Cardiac muscle cell (in vitro differentiated cells and primary cell): Measurements from ENCODE around the gene PRSS23. TPM values are rescaled to one million over a fixed set of nuclear protein-coding genes. Genes with fewer than 3 reads are reported as not detected.

Experiments used
- DNase-seq, 2 donors: peaks; one replicate each; pipeline versions ENCODE4 v3.0.0 to v3.0.0-alpha.2; 2010 to 2017; ENCODE audit warnings: low read depth in 1 of 2, low spot score in 1 of 2
- H3K27ac ChIP-seq: fragments of 200-600 bp; sonication (generic); 2 replicates; pipeline ENCODE4 v1.5.1; 2016
- H3K27me3 ChIP-seq: fragments of 200-600 bp; sonication (generic); 2 replicates; pipeline ENCODE4 v1.6.0; 2016; ENCODE audit warnings: control low read depth
- H3K36me3 ChIP-seq: fragments of 200-600 bp; sonication (generic); 2 replicates; pipeline ENCODE4 v1.5.1; 2016; ENCODE audit warnings: control low read depth
- H3K4me1 ChIP-seq: fragments of 200-600 bp; sonication (generic); 2 replicates; pipeline ENCODE4 v1.8.1; 2017; ENCODE audit warnings: low read depth, mild to moderate bottlenecking, mixed run types
- H3K4me3 ChIP-seq: fragments of 200-600 bp; sonication (generic); 2 replicates; pipeline ENCODE4 v1.5.1; 2016; ENCODE audit warnings: mild to moderate bottlenecking
- H3K9me3 ChIP-seq: fragments of 200-600 bp; sonication (generic); 2 replicates; pipeline ENCODE4 v1.5.1; 2017; ENCODE audit warnings: low read depth, mild to moderate bottlenecking, control low read depth
- polyA plus RNA-seq: library from polyadenylated mRNA; unstranded; fragments of >200 nt; fragmentation: Nextera tagmentation; extraction: Ambion mirVana; gene quantifications from 2 replicates; pipeline ENCODE4 v1.2.1, GENCODE V29; 2016
- total RNA-seq: library from RNA; depleted of rRNA; stranded (reverse); fragments of >200 nt; gene quantifications from 2 replicates; pipeline ENCODE4 v1.2.3, GENCODE V29; 2016
- TF ChIP-seq, protein P1 (sequence below): IDR thresholded peaks from 2 replicates; pipeline ENCODE4 v1.5.1; 2012; ENCODE audit warnings: low read depth, mild to moderate bottlenecking, low read length

The PRSS23 gene
- total and polyA plus RNA-seq, 2 experiments from 2014 or later: 39.6 to 107 TPM

GRCh38 chr11:86790195-86790725, 10.1 kb upstream of the PRSS23 start:
- Histone ChIP-seq H3K4me1 (peaks cover 28% of the 10 kb centered on the region), H3K27me3 (no peaks in the 10 kb centered on the region), H3K9me3 (no peaks in the 10 kb centered on the region), H3K27ac (peak overlapping the region; percentile 75), H3K4me3 (no peak overlapping the region), H3K36me3 (no peaks in the 10 kb centered on the region)
- TF ChIP-seq, protein P1, sequence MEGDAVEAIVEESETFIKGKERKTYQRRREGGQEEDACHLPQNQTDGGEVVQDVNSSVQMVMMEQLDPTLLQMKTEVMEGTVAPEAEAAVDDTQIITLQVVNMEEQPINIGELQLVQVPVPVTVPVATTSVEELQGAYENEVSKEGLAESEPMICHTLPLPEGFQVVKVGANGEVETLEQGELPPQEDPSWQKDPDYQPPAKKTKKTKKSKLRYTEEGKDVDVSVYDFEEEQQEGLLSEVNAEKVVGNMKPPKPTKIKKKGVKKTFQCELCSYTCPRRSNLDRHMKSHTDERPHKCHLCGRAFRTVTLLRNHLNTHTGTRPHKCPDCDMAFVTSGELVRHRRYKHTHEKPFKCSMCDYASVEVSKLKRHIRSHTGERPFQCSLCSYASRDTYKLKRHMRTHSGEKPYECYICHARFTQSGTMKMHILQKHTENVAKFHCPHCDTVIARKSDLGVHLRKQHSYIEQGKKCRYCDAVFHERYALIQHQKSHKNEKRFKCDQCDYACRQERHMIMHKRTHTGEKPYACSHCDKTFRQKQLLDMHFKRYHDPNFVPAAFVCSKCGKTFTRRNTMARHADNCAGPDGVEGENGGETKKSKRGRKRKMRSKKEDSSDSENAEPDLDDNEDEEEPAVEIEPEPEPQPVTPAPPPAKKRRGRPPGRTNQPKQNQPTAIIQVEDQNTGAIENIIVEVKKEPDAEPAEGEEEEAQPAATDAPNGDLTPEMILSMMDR: no peak
- no peak for DNase-seq

DNA sequence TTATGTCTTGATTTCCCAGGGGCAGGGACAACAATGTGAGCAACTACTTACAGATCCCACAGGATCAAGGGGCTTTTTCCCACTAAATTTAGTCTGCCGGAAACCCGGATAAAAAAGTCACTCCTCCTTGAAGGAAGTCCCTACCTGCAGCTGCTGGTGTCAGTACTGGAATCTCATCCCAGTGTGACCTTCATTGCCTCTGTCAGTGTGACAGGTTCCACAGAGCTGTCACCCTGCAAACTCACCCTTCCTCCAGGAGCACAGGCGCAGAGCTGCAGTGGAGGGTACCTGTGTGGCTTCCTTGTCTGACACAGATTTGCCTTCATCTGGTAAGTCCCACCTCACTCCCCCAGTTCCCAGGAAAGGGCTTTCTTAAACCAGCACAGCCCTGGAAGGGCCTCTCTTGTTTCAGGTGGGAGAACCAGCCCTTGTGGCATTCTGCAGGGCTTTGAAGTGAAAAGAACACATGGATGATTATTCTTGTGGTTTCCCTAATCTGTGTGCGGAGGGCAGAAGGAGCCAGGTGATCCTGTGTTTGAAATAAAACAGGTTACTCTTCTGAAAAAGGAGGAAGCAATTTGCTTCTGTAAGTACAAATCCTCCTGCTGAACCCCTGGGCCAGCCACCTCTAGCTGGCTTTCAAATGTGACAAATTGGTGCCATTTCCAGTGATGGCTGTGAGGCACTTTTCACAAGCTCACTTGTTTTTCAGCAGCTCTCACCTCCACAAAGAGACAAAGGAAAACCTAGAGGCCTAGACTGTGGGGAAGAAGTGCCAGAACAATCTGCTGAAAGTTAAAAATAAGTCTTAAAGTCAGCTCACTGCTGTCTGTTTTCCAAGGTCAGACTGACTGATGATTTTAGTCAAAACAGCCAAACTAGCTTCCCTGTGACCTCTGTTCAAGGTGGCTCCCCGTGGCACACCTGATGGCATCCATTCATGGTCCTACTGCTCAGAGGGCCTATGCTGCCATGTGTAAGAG, 9.2 kb upstream of the PRSS23 start:
- H3K4me1 ChIP-seq: peaks cover 28% of the 10 kb centered on the region
- no peaks in the 10 kb centered on the region for H3K36me3 ChIP-seq
- no peak for DNase-seq
- TF ChIP-seq, protein P1: no peak
- no peaks in the 10 kb centered on the region for H3K27me3 ChIP-seq
- no peaks in the 10 kb centered on the region for H3K9me3 ChIP-seq
- no peak overlapping the region for H3K4me3 ChIP-seq
- H3K27ac ChIP-seq: peak overlapping the region; percentile 75

- TF ChIP-seq, protein P1: no peak
Measured at GRCh38 chr11:86792150-86792549, 8.2 kb upstream of the PRSS23 start.

DNA sequence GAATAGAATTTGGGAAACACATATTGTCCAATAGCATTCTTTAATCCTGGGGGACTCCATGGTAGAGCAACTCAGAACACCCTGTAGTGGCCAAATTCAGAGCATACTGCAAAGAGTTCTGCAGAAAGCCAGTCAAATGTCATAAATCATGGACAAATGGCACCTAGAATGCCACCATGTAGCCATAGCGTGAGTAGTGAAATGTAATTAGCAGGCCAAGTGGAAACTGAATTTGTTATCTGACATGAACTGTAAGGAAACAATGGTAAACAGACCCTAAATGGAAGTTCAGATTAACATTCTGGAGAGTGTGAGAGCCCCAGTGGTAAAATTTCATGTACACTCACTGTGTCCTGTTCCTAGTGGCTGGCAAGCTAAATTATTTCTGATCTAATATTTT, 7.0 kb upstream of the PRSS23 start:
- Histone ChIP-seq H3K4me1 (peaks cover 23% of the 10 kb centered on the region), H3K27ac (no peak overlapping the region), H3K27me3 (no peaks in the 10 kb centered on the region), H3K36me3 (no peaks in the 10 kb centered on the region), H3K9me3 (no peaks in the 10 kb centered on the region), H3K4me3 (no peak overlapping the region)
- DNase-seq: no peak
- TF ChIP-seq, protein P1: no peak

More at GRCh38 chr11:86792150-86792549, 8.2 kb upstream of the PRSS23 start:
- no peak overlapping the region for H3K27ac ChIP-seq
- no peak for DNase-seq
- no peak overlapping the region for H3K4me3 ChIP-seq
- no peaks in the 10 kb centered on the region for H3K9me3 ChIP-seq
- no peaks in the 10 kb centered on the region for H3K27me3 ChIP-seq
- no peaks in the 10 kb centered on the region for H3K36me3 ChIP-seq
- H3K4me1 ChIP-seq: peaks cover 24% of the 10 kb centered on the region

DNA sequence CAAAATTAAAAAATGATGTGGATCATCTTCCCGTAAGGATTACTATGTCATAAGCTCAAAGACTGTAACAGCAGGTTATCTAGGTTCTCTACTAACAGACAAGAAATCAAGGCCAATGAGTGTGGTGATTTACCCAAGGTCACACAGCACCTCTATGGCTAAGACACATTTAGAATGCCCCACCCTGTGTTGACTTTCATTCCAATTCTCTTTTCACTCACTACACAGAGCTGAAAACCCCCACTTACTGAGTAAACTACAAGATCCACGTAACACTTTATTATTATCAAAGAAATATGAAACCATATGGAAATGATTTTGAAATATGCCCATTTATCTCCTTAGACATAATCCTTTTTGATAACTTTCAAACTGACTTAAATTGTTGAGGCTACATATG, 4.8 kb upstream of the PRSS23 start:
- Histone ChIP-seq H3K27ac (no peak overlapping the region), H3K4me1 (peaks cover 27% of the 10 kb centered on the region), H3K4me3 (no peak overlapping the region), H3K36me3 (no peaks in the 10 kb centered on the region), H3K9me3 (no peaks in the 10 kb centered on the region), H3K27me3 (no peaks in the 10 kb centered on the region)
- TF ChIP-seq, protein P1: no peak
- DNase-seq: no peak
